GM12864 (cell line): Measurements from ENCODE around the gene ALOX15B.
A peak's percentile ranks its signal among the peaks of the same experiment; 100 is the strongest.
"Not testable (repeated sequence)": the region's sequence is repeated elsewhere in the genome, so short reads cannot be mapped to it uniquely, and the experiment has no call there.

Experiments used
- DNase-seq: peaks from one replicate; pipeline ENCODE4 v3.0.0-alpha.2; 2011; ENCODE audit warnings: low read depth
- H3K4me3 ChIP-seq: 2 replicates; pipeline ENCODE4 v1.5.1; 2011; ENCODE audit warnings: mild to moderate bottlenecking, low read depth, low read length, control low read depth
- CTCF ChIP-seq: IDR thresholded peaks from 2 replicates; pipeline ENCODE4 v1.5.1; 2011; ENCODE audit warnings: low read depth, mild to moderate bottlenecking, moderate library complexity, low read length, control low read depth, inconsistent platforms; ENCODE audit errors: missing control alignments

Gene ALOX15B

GRCh38 chr17:8057691-8058114 is 18.8 kb downstream of the ALOX15B start:
- no peak overlapping the region for H3K4me3 ChIP-seq
- DNase-seq = peak; percentile 43

GRCh38 chr17:8059131-8059530 is 20.3 kb downstream of the ALOX15B start:
- TF ChIP-seq CTCF = no peak
- no peak overlapping the region for H3K4me3 ChIP-seq
- DNase-seq = no peak

More at GRCh38 chr17:8057691-8058114, 18.8 kb downstream of the ALOX15B start:
- TF ChIP-seq CTCF = peak; percentile 69

- no peak overlapping the region for H3K4me3 ChIP-seq
- peak; percentile 67 for TF ChIP-seq CTCF
These were observed 21.4 kb downstream of the ALOX15B start for GRCh38 chr17:8060274-8060673.

GRCh38 chr17:8061851-8062250 is 23.0 kb downstream of the ALOX15B start:
- H3K4me3 ChIP-seq, DNase-seq: not testable (repeated sequence)

More at GRCh38 chr17:8060274-8060673, 21.4 kb downstream of the ALOX15B start:
- peak; percentile 39 for DNase-seq

- no peak for TF ChIP-seq CTCF
- H3K4me3 ChIP-seq = no peak overlapping the region
- DNase-seq = no peak
These were observed 23.6 kb downstream of the ALOX15B start for GRCh38 chr17:8062435-8062806.

GRCh38 chr17:8062807-8063483 is 24.1 kb downstream of the ALOX15B start:
- TF ChIP-seq CTCF = no peak
- no peak overlapping the region for H3K4me3 ChIP-seq
- no peak for DNase-seq

GRCh38 chr17:8063761-8064534 is 25.1 kb downstream of the ALOX15B start:
- H3K4me3 ChIP-seq = no peak overlapping the region
- DNase-seq = no peak
- TF ChIP-seq CTCF = no peak
